K562 (cell line): ENCODE measurements around the gene ZNF420. TPM values are rescaled to one million over a fixed set of nuclear protein-coding genes. Genes with fewer than 3 reads are reported as not detected.

ENCODE experiments used
- ATAC-seq: fragments of 200-7000 bp; cut with Tn5 transposase; 3 replicates; pipeline ENCODE4 v1.9.1; 2020; ENCODE audit warnings: moderate library complexity
- BruUV-seq: library from RNA; stranded (reverse); fragments of 400-500 nt; replicated peaks from 2 replicates; lab custom pipeline; 2021; lab: Mats Ljungman, UMichigan
- CTCF ChIA-PET: fragments of 300-600 bp; formaldehyde crosslinking; extraction: SDS; loops from one replicate; lab custom pipeline; 2021; ENCODE audit warnings: low intra/inter-chr PET ratio; lab: Yijun Ruan, JAX
- POLR2A ChIA-PET: fragments of 300-600, 350-650 bp; sonication (Branson Sonifier 250); formaldehyde crosslinking; extraction: SDS; loops from one replicate; lab custom pipeline; 2021; ENCODE audit warnings: antibody characterized with exemption, inconsistent platforms; lab: Yijun Ruan, JAX
- DNase-seq, 4 experiments: peaks; one replicate each; pipeline versions ENCODE4 v3.0.0 to v3.0.0-alpha.2; 2011 to 2018; ENCODE audit warnings: low spot score in 3 of 4, mixed read lengths in 3 of 4; ENCODE audit errors: extremely low read depth in 1 of 4
- FAIRE-seq: peaks from 2 replicates; lab custom pipeline; 2011; peaks lifted over from hg19 to GRCh38; lab: Jason Lieb, UNC
- H2AFZ ChIP-seq: 2 replicates; pipeline ENCODE4 v1.6.0; 2011; ENCODE audit warnings: low read depth, low read length, control low read depth, inconsistent platforms
- H3K27ac ChIP-seq: fragments of 200-600 bp; 3 replicates; pipeline ENCODE4 v1.8.0; 2011; ENCODE audit warnings: low read depth, mild to moderate bottlenecking, control low read depth, inconsistent platforms, low read length, moderate library complexity, mixed read lengths; ENCODE audit errors: extremely low read depth
- H3K27me3 ChIP-seq, 2 experiments: fragments of 300-600 bp in 1 of 2; 2 replicates in 1 of 2; 3 replicates in 1 of 2; pipeline versions ENCODE4 v1.6.0 to v1.8.0; 2011; ENCODE audit warnings: inconsistent platforms in 2 of 2, low read length in 2 of 2, mild to moderate bottlenecking in 1 of 2, mixed read lengths in 1 of 2, moderate library complexity in 1 of 2; ENCODE audit not compliant: control insufficient read depth in 2 of 2, insufficient read depth in 2 of 2
- H3K36me3 ChIP-seq: fragments of 300-600 bp; 3 replicates; pipeline ENCODE4 v1.8.0; 2011; ENCODE audit warnings: mild to moderate bottlenecking, low read length, inconsistent platforms; ENCODE audit not compliant: control insufficient read depth, insufficient read depth
- H3K4me1 ChIP-seq, 2 experiments: fragments of 200-600 bp in 1 of 2; replicated peaks in 1 of 2; 2 replicates in 1 of 2; 3 replicates in 1 of 2; pipeline versions ENCODE4 v1.5.1 to v1.8.0; 2011; ENCODE audit warnings: inconsistent platforms in 2 of 2, low read length in 2 of 2, mild to moderate bottlenecking in 1 of 2, mixed read lengths in 1 of 2, moderate library complexity in 1 of 2; ENCODE audit not compliant: control insufficient read depth in 2 of 2, insufficient read depth in 2 of 2
- H3K4me2 ChIP-seq: 2 replicates; pipeline ENCODE4 v1.6.1; 2011; ENCODE audit warnings: low read length, control low read depth, inconsistent platforms, mixed read lengths; ENCODE audit not compliant: insufficient read depth
- H3K4me3 ChIP-seq: fragments of 200-600 bp; sonication (generic), shearing (Covaris generic); 2 replicates; pipeline ENCODE4 v1.5.1; 2016; ENCODE audit warnings: control low read depth, inconsistent platforms
- H3K79me2 ChIP-seq: fragments of 200-600 bp; 3 replicates; pipeline ENCODE4 v1.8.0; 2011; ENCODE audit warnings: low read length, inconsistent platforms; ENCODE audit not compliant: control insufficient read depth, insufficient read depth
- H3K9ac ChIP-seq, 2 experiments: 2 replicates each; pipeline versions ENCODE4 v1.6.0 to v1.6.1; 2011; ENCODE audit warnings: low read depth in 2 of 2, low read length in 2 of 2, control low read depth in 1 of 2, inconsistent platforms in 1 of 2, mild to moderate bottlenecking in 1 of 2, mixed read lengths in 1 of 2; ENCODE audit not compliant: insufficient read depth in 1 of 2
- H3K9me1 ChIP-seq: one replicate; pipeline ENCODE4 v1.6.0; 2011; ENCODE audit warnings: inconsistent platforms, mild to moderate bottlenecking, low read length, moderate library complexity; ENCODE audit not compliant: control insufficient read depth, insufficient read depth
- H3K9me3 ChIP-seq: replicated peaks from 2 replicates; pipeline ENCODE4 v1.5.1; 2011; ENCODE audit warnings: low read depth, low read length, inconsistent platforms; ENCODE audit not compliant: control insufficient read depth, insufficient read depth
- H4K20me1 ChIP-seq: replicated peaks from 2 replicates; pipeline ENCODE4 v1.6.1; 2011; ENCODE audit warnings: low read length, inconsistent platforms, mixed read lengths; ENCODE audit not compliant: control insufficient read depth, insufficient read depth
- CEBPB ChIP-seq: fragments of 450-650 bp; IDR thresholded peaks from 2 replicates; pipeline ENCODE4 v1.6.1; 2016; ENCODE audit warnings: missing genetic modification characterization, missing compliant biosample characterization
- DDX20 ChIP-seq: fragments of 450-650 bp; IDR thresholded peaks from 2 replicates; pipeline ENCODE4 v1.6.1; 2016; ENCODE audit warnings: missing genetic modification characterization, low read depth, mild to moderate bottlenecking, missing compliant biosample characterization, moderate library complexity
- GTF2A2 ChIP-seq: IDR thresholded peaks from 2 replicates; pipeline ENCODE4 v1.6.1; 2016; ENCODE audit warnings: mild to moderate bottlenecking, missing genetic modification characterization, missing compliant biosample characterization
- HCFC1 ChIP-seq: IDR thresholded peaks from 2 replicates; pipeline ENCODE4 v1.6.1; 2012; ENCODE audit warnings: low read depth, low read length, improper control_type of control experiment
- HDAC8 ChIP-seq: fragments of 450-650 bp; IDR thresholded peaks from 2 replicates; pipeline ENCODE4 v1.6.1; 2016; ENCODE audit warnings: mild to moderate bottlenecking, missing genetic modification characterization, moderate library complexity, missing compliant biosample characterization
- NCOA6 ChIP-seq: fragments of 450-650 bp; IDR thresholded peaks from 2 replicates; pipeline ENCODE4 v1.6.1; 2017; ENCODE audit warnings: mild to moderate bottlenecking
- NFE2 ChIP-seq: IDR thresholded peaks from 2 replicates; pipeline ENCODE4 v1.6.1; 2014; ENCODE audit warnings: antibody characterized with exemption, low read depth
- POU5F1 ChIP-seq: fragments of 150-350 bp; IDR thresholded peaks from 2 replicates; pipeline ENCODE4 v1.6.1; 2014; ENCODE audit warnings: borderline replicate concordance, low read length, low read depth, mild to moderate bottlenecking; ENCODE audit not compliant: partially characterized antibody
- SETDB1 ChIP-seq: IDR thresholded peaks from one replicate; pipeline ENCODE4 v1.6.1; 2012; ENCODE audit warnings: low read length, control low read depth, inconsistent platforms
- SIX5 ChIP-seq, 2 experiments: IDR thresholded peaks; 2 replicates each; pipeline ENCODE4 v1.6.1; 2011; ENCODE audit warnings: low read length in 2 of 2, borderline replicate concordance in 1 of 2, low read depth in 1 of 2, mild to moderate bottlenecking in 1 of 2, moderate library complexity in 1 of 2; ENCODE audit not compliant: insufficient read depth in 1 of 2
- STAT5A ChIP-seq: IDR thresholded peaks from 2 replicates; pipeline ENCODE4 v1.6.1; 2012; ENCODE audit warnings: low read length, inconsistent platforms, borderline replicate concordance
- ZNF165 ChIP-seq: fragments of 250-450 bp; sonication (Bioruptor Pico); IDR thresholded peaks from 2 replicates; pipeline ENCODE4 v1.4.0; 2020; ENCODE audit warnings: borderline replicate concordance
- ZNF778 ChIP-seq: fragments of 450-650 bp; formaldehyde crosslinking; IDR thresholded peaks from 2 replicates; pipeline ENCODE4 v1.4.0; 2020; ENCODE audit warnings: mild to moderate bottlenecking, moderate library complexity
- WGBS: fragments of 100-300 bp; shearing (Covaris generic); methylation state at CpG from one replicate; pipeline ENCODE4 v1.1.6; 2016; ENCODE audit warnings: low coverage, mixed read lengths; ENCODE audit not compliant: insufficient coverage; ENCODE audit errors: missing lambda C conversion rate; 5-methylcytosine and 5-hydroxymethylcytosine counted together
- in situ Hi-C: fragments of 300-500 bp; cut with MboI; formaldehyde crosslinking; loops from 4 replicates; pipeline ENCODE4 v1.15.0; 2018; ENCODE audit warnings: inconsistent platforms, mixed read lengths
- intact Hi-C: fragments of 100-400 bp; cut with micrococcal nuclease; formaldehyde crosslinking; loops from 2 replicates; pipeline ENCODE4 v1.14.2; 2022
- polyA plus RNA-seq, 8 experiments: library from polyadenylated mRNA; depleted of rRNA in 4 of 8; stranded (reverse) in 5 of 8; unstranded in 3 of 8; fragments of >200 nt; fragmentation: Nextera tagmentation in 2 of 8; fragmentation: Illumina TruSeq in 1 of 8; extraction: Ambion mirVana in 2 of 8; extraction: Trizol in 1 of 8; gene quantifications; 2 replicates each; pipeline versions ENCODE4 v1.2.1 to v1.2.3, GENCODE V29; 2011 to 2014; ENCODE audit warnings: inconsistent platforms in 1 of 8, missing spikeins in 1 of 8
- total RNA-seq, 7 experiments: library from RNA; depleted of rRNA in 6 of 7; stranded (reverse); fragments of >200 nt in 6 of 7; fragmentation: Illumina TruSeq in 2 of 7; extraction: Trizol in 2 of 7; gene quantifications; 2 replicates each; pipeline versions ENCODE4 v1.2.1 to v1.2.3, GENCODE V29; 2011 to 2021; ENCODE audit warnings: low replicate concordance in 1 of 7
- TF ChIP-seq, protein P1 (sequence below): IDR thresholded peaks from 2 replicates; pipeline ENCODE4 v1.6.1; 2011; ENCODE audit warnings: borderline replicate concordance, low read depth, mild to moderate bottlenecking, moderate library complexity, low read length; ENCODE audit not compliant: insufficient read depth, poor library complexity, severe bottlenecking
- TF ChIP-seq, protein P2 (sequence below): fragments of 250-450 bp; sonication (Bioruptor Pico); IDR thresholded peaks from 2 replicates; pipeline ENCODE4 v1.5.0; 2021
- TF ChIP-seq, protein P3 (sequence below): fragments of 250-450 bp; sonication (Bioruptor Pico); IDR thresholded peaks from 2 replicates; pipeline ENCODE4 v1.8.0; 2021; ENCODE audit warnings: moderate library complexity, mild to moderate bottlenecking, inconsistent platforms

ZNF420 gene
- total and polyA plus RNA-seq, 9 of the 15 experiments (the other 6 are each of a cell fraction or from before 2014, with no cell fraction given): 2.6 to 7.2 (median 5.1) TPM

DNA sequence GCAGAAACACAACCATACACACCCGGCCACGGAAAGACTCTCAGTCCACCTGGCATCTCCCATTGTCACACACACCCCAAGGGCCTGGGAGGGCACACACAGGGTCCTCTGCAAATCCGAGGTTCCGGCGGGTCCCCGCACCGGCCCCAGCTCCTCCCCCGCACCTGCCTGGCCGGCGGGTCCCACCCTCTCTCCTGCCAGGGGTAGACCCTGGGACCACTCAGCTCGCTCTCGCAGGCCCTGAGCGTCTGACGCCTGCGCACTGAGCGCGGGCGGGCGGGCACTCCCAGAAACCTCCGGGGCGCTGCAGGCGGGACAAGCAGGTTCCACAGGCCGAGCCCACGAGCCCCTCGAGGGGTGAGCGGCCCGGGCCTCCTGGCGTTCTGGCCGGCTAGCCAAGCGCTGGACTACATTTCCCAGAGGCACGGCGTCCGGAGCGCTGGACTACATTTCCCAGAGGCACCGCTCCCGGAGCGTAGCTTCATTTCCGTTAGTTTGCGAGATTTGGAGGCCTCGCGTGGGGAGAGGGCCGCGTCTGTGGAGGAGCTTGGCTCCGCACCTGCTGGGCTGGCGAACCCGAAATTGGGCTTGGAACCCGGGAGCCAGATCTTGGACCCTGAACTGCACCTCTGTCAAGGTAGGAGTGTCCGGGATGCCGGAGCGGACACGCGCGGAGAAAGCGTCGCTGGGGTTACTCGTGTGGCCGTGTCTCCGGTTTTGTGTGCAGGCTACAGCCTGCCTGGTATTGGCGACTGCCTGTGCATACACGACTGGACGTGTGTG is at the start of gene ZNF420 (continued):
- TF ChIP-seq DDX20 (tag): no peak
- TF ChIP-seq, all 486 proteins: peak for 73

DNA sequence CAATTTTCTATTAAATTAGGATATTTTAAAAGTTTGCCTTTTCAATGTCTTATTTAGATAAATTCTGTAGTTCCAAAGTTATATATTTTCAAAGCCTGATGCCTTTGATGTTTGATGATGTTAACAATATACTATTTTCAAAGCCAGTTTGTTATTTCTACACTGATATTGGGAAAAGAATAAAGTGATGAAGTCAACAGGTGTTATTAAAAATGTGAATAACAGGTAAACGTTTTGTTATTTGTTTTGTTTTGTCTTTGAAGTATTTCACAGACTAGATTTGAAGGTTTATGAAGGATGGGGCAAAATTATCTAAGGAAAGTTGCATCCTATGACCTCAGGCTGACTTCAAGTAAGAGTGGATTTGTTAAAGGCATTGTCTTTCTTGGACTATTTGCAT is 33.1 kb upstream of the ZNF420 start:
- Histone ChIP-seq H3K4me1 (no peaks in the 10 kb centered on the region), H3K9me3 (no peaks in the 10 kb centered on the region), H3K4me2 (no peak overlapping the region), H3K27ac (no peak overlapping the region), H3K79me2 (no peaks in the 10 kb centered on the region), H3K27me3 (no peaks in the 10 kb centered on the region), H3K9me1 (no peaks in the 10 kb centered on the region), H4K20me1 (no peaks in the 10 kb centered on the region), H2AFZ (no peak overlapping the region), H3K4me3 (no peak overlapping the region), H3K36me3 (no peaks in the 10 kb centered on the region), H3K9ac (no peak overlapping the region)
- intact Hi-C loops (no loop called here), in situ Hi-C loops (no loop called here)
- 0% methylated on average over 1 of the region's 1 CpG for WGBS
- FAIRE-seq (no peak), DNase-seq (no peak), ATAC-seq (no peak)
- ChIA-PET POLR2A (no interaction called here), CTCF (no interaction called here)
- no TSS peak for BruUV-seq
- TF ChIP-seq NFE2 (no peak), STAT5A (no peak), ZNF165 (no peak), SIX5 (IDR thresholded peaks at IDR 0.05; ENCODE audit: borderline replicate concordance in 1 of 2, insufficient read depth in 1 of 2, low read depth in 1 of 2, low read length in 2 of 2) (no peak), HDAC8 (tag) (no peak), HCFC1 (no peak), DDX20 (tag) (no peak), ZNF778 (CRISPR knock-in tag) (no peak), NCOA6 (no peak), GTF2A2 (tag) (no peak), POU5F1 (no peak), CEBPB (tag) (no peak), SETDB1 (no peak)
- TF ChIP-seq, protein P1, sequence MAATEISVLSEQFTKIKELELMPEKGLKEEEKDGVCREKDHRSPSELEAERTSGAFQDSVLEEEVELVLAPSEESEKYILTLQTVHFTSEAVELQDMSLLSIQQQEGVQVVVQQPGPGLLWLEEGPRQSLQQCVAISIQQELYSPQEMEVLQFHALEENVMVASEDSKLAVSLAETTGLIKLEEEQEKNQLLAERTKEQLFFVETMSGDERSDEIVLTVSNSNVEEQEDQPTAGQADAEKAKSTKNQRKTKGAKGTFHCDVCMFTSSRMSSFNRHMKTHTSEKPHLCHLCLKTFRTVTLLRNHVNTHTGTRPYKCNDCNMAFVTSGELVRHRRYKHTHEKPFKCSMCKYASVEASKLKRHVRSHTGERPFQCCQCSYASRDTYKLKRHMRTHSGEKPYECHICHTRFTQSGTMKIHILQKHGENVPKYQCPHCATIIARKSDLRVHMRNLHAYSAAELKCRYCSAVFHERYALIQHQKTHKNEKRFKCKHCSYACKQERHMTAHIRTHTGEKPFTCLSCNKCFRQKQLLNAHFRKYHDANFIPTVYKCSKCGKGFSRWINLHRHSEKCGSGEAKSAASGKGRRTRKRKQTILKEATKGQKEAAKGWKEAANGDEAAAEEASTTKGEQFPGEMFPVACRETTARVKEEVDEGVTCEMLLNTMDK: no peak
- TF ChIP-seq, protein P2, sequence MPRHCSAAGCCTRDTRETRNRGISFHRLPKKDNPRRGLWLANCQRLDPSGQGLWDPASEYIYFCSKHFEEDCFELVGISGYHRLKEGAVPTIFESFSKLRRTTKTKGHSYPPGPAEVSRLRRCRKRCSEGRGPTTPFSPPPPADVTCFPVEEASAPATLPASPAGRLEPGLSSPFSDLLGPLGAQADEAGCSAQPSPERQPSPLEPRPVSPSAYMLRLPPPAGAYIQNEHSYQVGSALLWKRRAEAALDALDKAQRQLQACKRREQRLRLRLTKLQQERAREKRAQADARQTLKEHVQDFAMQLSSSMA (CRISPR knock-in tag): no peak
- TF ChIP-seq, protein P3, sequence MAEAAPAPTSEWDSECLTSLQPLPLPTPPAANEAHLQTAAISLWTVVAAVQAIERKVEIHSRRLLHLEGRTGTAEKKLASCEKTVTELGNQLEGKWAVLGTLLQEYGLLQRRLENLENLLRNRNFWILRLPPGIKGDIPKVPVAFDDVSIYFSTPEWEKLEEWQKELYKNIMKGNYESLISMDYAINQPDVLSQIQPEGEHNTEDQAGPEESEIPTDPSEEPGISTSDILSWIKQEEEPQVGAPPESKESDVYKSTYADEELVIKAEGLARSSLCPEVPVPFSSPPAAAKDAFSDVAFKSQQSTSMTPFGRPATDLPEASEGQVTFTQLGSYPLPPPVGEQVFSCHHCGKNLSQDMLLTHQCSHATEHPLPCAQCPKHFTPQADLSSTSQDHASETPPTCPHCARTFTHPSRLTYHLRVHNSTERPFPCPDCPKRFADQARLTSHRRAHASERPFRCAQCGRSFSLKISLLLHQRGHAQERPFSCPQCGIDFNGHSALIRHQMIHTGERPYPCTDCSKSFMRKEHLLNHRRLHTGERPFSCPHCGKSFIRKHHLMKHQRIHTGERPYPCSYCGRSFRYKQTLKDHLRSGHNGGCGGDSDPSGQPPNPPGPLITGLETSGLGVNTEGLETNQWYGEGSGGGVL (CRISPR knock-in tag): no peak
